GM23338 (cell line): ENCODE results near the gene QKI. TPM values are rescaled to one million over a fixed set of nuclear protein-coding genes. Genes with fewer than 3 reads are reported as not detected.

ENCODE experiments used
- ATAC-seq: fragments of 200-7000 bp; cut with Tn5 transposase; 3 replicates; pipeline ENCODE4 v1.9.1; 2020
- DNase-seq: peaks from one replicate; pipeline ENCODE4 v3.0.0-alpha.2; 2015; ENCODE audit warnings: low spot score
- H2AFZ ChIP-seq: fragments of 200-600 bp; sonication (generic); 2 replicates; pipeline ENCODE4 v1.8.0; 2016; ENCODE audit warnings: antibody characterized with exemption, mild to moderate bottlenecking, moderate library complexity
- H3F3A ChIP-seq: fragments of 200-600 bp; sonication (generic); replicated peaks from 2 replicates; pipeline ENCODE4 v1.8.0; 2017; ENCODE audit warnings: antibody characterized with exemption, mixed run types, low read depth
- H3K27ac ChIP-seq: fragments of 200-600 bp; sonication (generic); 2 replicates; pipeline ENCODE4 v1.6.1; 2016; ENCODE audit warnings: low read depth
- H3K27me3 ChIP-seq: fragments of 200-600 bp; sonication (generic); 2 replicates; pipeline ENCODE4 v1.8.0; 2016; ENCODE audit warnings: mild to moderate bottlenecking, mixed run types, moderate library complexity; ENCODE audit not compliant: insufficient read depth
- H3K36me3 ChIP-seq: fragments of 200-600 bp; sonication (generic); 2 replicates; pipeline ENCODE4 v1.8.0; 2016; ENCODE audit warnings: mild to moderate bottlenecking; ENCODE audit not compliant: insufficient read depth
- H3K4me1 ChIP-seq: fragments of 200-600 bp; sonication (generic); 2 replicates; pipeline ENCODE4 v1.8.0; 2016; ENCODE audit warnings: mild to moderate bottlenecking, moderate library complexity; ENCODE audit not compliant: insufficient read depth
- H3K4me2 ChIP-seq: fragments of 200-600 bp; sonication (generic); 2 replicates; pipeline ENCODE4 v1.7.1; 2017; ENCODE audit warnings: mixed run types
- H3K4me3 ChIP-seq: fragments of 200-600 bp; sonication (generic); 2 replicates; pipeline ENCODE4 v1.6.1; 2016; ENCODE audit warnings: mixed run types
- H3K79me2 ChIP-seq: fragments of 200-600 bp; sonication (generic); replicated peaks from 2 replicates; pipeline ENCODE4 v1.8.0; 2017; ENCODE audit warnings: mild to moderate bottlenecking; ENCODE audit not compliant: insufficient read depth
- H3K9me2 ChIP-seq: fragments of 200-600 bp; sonication (generic); 2 replicates; pipeline ENCODE4 v1.8.0; 2017; ENCODE audit not compliant: insufficient read depth
- H4K20me1 ChIP-seq: fragments of 200-600 bp; sonication (generic); replicated peaks from 2 replicates; pipeline ENCODE4 v1.8.0; 2017; ENCODE audit warnings: mild to moderate bottlenecking; ENCODE audit not compliant: insufficient read depth
- H3K27ac Mint-ChIP-seq: 2 replicates; pipeline ENCODE4 v1.8.0; 2020; ENCODE audit warnings: inconsistent platforms, mild to moderate bottlenecking, moderate library complexity, mixed read lengths
- H3K27me3 Mint-ChIP-seq: 3 replicates; pipeline ENCODE4 v1.8.0; 2022; ENCODE audit warnings: low read depth, mild to moderate bottlenecking, moderate library complexity, mixed read lengths, inconsistent platforms; ENCODE audit not compliant: insufficient read depth, poor library complexity
- H3K36me3 Mint-ChIP-seq: 3 replicates; pipeline ENCODE4 v1.8.0; 2021; ENCODE audit warnings: low read depth, mild to moderate bottlenecking, inconsistent platforms, moderate library complexity, mixed read lengths
- H3K4me1 Mint-ChIP-seq: 3 replicates; pipeline ENCODE4 v1.8.0; 2020; ENCODE audit warnings: mild to moderate bottlenecking, inconsistent platforms, mixed read lengths
- H3K4me3 Mint-ChIP-seq: 3 replicates; pipeline ENCODE4 v1.8.0; 2021; ENCODE audit warnings: moderate library complexity, mild to moderate bottlenecking, inconsistent platforms, mixed read lengths
- H3K9me3 Mint-ChIP-seq: 3 replicates; pipeline ENCODE4 v1.8.0; 2020; ENCODE audit warnings: moderate library complexity, mild to moderate bottlenecking, inconsistent platforms, mixed read lengths
- CREB1 ChIP-seq: fragments of 250-450 bp; sonication (Bioruptor Pico); IDR thresholded peaks from 2 replicates; pipeline ENCODE4 v1.5.0; 2020; ENCODE audit warnings: low read depth, mild to moderate bottlenecking, moderate library complexity
- EZH2 ChIP-seq: fragments of 200-600 bp; sonication (generic); IDR thresholded peaks from one replicate; pipeline ENCODE4 v1.8.0; 2017; ENCODE audit warnings: antibody characterized with exemption, mild to moderate bottlenecking, low read depth; ENCODE audit not compliant: unreplicated experiment
- EZH2phosphoT487 ChIP-seq: fragments of 200-600 bp; sonication (generic); IDR thresholded peaks from one replicate; pipeline ENCODE4 v1.8.1; 2018; ENCODE audit warnings: antibody characterized with exemption; ENCODE audit not compliant: unreplicated experiment
- JUNB ChIP-seq: IDR thresholded peaks from one replicate; pipeline ENCODE4 v1.6.1; 2016; ENCODE audit warnings: antibody characterized with exemption; ENCODE audit not compliant: unreplicated experiment
- NANOG ChIP-seq: IDR thresholded peaks from 2 replicates; pipeline ENCODE4 v1.6.1; 2016; ENCODE audit warnings: antibody characterized with exemption, borderline replicate concordance
- POLR2AphosphoS5 ChIP-seq: IDR thresholded peaks from 2 replicates; pipeline ENCODE4 v1.6.1; 2016; ENCODE audit warnings: antibody characterized with exemption, low read depth
- STAT1 ChIP-seq: IDR thresholded peaks from one replicate; pipeline ENCODE4 v1.6.1; 2016; ENCODE audit warnings: antibody characterized with exemption; ENCODE audit not compliant: unreplicated experiment
- ZNF114 ChIP-seq: fragments of 250-450 bp; sonication (Bioruptor Pico); IDR thresholded peaks from 2 replicates; pipeline ENCODE4 v1.5.0; 2020; ENCODE audit warnings: mild to moderate bottlenecking, moderate library complexity
- ZNF331 ChIP-seq: fragments of 250-450 bp; sonication (Bioruptor Pico); IDR thresholded peaks from 2 replicates; pipeline ENCODE4 v1.5.0; 2020; ENCODE audit warnings: low read depth, mild to moderate bottlenecking, moderate library complexity
- polyA plus RNA-seq: library from polyadenylated mRNA; unstranded; fragments of >200 nt; fragmentation: Nextera tagmentation; extraction: Ambion mirVana; gene quantifications from 2 replicates; pipeline ENCODE4 v1.2.1, GENCODE V29; 2016
- total RNA-seq: library from RNA; depleted of rRNA; stranded (reverse); fragments of >200 nt; shearing (Covaris generic); gene quantifications from 2 replicates; pipeline ENCODE4 v1.2.3, GENCODE V29; 2014
- TF ChIP-seq, protein P1 (sequence below): IDR thresholded peaks from 2 replicates; pipeline ENCODE4 v1.6.1; 2016; ENCODE audit warnings: antibody characterized with exemption
- TF ChIP-seq, protein P2 (sequence below), 2 experiments: fragments of 200-600 bp in 1 of 2; sonication (generic) in 1 of 2; conservative IDR thresholded peaks; 2 replicates each; pipeline versions ENCODE4 v1.5.1 to v1.6.1; 2016 to 2017; ENCODE audit warnings: antibody characterized with exemption in 2 of 2, low read depth in 2 of 2, mild to moderate bottlenecking in 2 of 2, moderate library complexity in 1 of 2
- TF ChIP-seq, protein P3 (sequence below): fragments of 250-450 bp; sonication (Bioruptor Pico); IDR thresholded peaks from 2 replicates; pipeline ENCODE4 v1.5.0; 2020; ENCODE audit warnings: mild to moderate bottlenecking, moderate library complexity
- TF ChIP-seq, protein P4 (sequence below): IDR thresholded peaks from one replicate; pipeline ENCODE4 v1.6.1; 2018; ENCODE audit warnings: antibody characterized with exemption; ENCODE audit not compliant: unreplicated experiment

QKI gene
- total and polyA plus RNA-seq, 2 experiments from 2014 or later = 60.8 to 159 TPM

DNA sequence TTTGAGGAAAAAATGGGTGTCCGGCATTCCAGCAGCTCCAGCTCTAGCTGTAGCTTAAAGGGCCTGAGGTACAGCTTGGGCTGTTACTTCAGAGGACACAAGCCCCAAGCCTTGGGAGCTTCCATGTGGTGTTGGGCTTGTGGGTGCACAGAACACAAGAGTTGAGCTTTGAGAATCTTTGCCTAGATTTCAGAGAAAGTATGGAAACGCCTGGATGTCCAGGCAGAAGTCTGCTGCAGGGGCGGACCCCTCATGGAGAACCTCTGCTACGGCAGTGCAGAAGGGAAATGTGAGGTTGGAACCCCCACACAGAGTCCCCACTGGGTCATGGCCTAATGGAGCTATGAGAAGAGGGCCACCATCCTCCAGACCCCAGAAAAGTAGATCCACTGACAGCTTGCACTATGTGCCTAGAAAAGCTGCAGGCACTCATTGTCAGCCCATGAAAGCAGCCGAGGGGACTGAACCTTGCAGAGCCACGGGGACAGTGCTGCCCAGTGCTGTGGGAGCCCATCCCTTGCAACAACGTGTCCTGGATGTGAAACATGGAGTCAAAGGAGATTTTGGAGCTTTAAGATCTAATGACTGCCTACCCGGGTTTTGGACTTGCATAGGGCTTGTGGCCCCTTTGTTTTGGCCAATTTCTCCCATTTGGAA, 90.6 kb downstream of the QKI start:
- Mint-ChIP-seq H3K36me3 (peaks cover 61% of the 10 kb centered on the region), H3K27me3 (peaks cover 9% of the 10 kb centered on the region), H3K9me3 (peaks cover 54% of the 10 kb centered on the region), H3K4me3 (no peak overlapping the region), H3K27ac (no peak overlapping the region), H3K4me1 (no peaks in the 10 kb centered on the region; the same call in 2 of the 3 replicates)
- Histone ChIP-seq H3F3A (no peaks in the 10 kb centered on the region), H3K27me3 (no peaks in the 10 kb centered on the region), H4K20me1 (peaks cover 8% of the 10 kb centered on the region), H3K4me1 (no peaks in the 10 kb centered on the region; the same call in 1 of the 2 replicates), H3K4me2 (no peak overlapping the region), H3K4me3 (no peak overlapping the region), H3K27ac (no peak overlapping the region), H2AFZ (no peak overlapping the region), H3K9me2 (no peaks in the 10 kb centered on the region; the same call in 1 of the 2 replicates), H3K36me3 (no peaks in the 10 kb centered on the region), H3K79me2 (peaks cover 93% of the 10 kb centered on the region)
- no peak for DNase-seq
- TF ChIP-seq, protein P1, sequence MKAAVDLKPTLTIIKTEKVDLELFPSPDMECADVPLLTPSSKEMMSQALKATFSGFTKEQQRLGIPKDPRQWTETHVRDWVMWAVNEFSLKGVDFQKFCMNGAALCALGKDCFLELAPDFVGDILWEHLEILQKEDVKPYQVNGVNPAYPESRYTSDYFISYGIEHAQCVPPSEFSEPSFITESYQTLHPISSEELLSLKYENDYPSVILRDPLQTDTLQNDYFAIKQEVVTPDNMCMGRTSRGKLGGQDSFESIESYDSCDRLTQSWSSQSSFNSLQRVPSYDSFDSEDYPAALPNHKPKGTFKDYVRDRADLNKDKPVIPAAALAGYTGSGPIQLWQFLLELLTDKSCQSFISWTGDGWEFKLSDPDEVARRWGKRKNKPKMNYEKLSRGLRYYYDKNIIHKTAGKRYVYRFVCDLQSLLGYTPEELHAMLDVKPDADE = no peak
- TF ChIP-seq STAT1 (no peak), JUNB (no peak), NANOG (no peak), CREB1 (CRISPR knock-in tag) (no peak), ZNF114 (no peak), POLR2AphosphoS5 (no peak), EZH2phosphoT487 (no peak), ZNF331 (CRISPR knock-in tag) (no peak), EZH2 (no peak)
- TF ChIP-seq, protein P2, sequence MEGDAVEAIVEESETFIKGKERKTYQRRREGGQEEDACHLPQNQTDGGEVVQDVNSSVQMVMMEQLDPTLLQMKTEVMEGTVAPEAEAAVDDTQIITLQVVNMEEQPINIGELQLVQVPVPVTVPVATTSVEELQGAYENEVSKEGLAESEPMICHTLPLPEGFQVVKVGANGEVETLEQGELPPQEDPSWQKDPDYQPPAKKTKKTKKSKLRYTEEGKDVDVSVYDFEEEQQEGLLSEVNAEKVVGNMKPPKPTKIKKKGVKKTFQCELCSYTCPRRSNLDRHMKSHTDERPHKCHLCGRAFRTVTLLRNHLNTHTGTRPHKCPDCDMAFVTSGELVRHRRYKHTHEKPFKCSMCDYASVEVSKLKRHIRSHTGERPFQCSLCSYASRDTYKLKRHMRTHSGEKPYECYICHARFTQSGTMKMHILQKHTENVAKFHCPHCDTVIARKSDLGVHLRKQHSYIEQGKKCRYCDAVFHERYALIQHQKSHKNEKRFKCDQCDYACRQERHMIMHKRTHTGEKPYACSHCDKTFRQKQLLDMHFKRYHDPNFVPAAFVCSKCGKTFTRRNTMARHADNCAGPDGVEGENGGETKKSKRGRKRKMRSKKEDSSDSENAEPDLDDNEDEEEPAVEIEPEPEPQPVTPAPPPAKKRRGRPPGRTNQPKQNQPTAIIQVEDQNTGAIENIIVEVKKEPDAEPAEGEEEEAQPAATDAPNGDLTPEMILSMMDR (conservative IDR thresholded peaks at IDR 0.05; ENCODE audit: low read depth in 2 of 2) = no peak
- TF ChIP-seq, protein P3, sequence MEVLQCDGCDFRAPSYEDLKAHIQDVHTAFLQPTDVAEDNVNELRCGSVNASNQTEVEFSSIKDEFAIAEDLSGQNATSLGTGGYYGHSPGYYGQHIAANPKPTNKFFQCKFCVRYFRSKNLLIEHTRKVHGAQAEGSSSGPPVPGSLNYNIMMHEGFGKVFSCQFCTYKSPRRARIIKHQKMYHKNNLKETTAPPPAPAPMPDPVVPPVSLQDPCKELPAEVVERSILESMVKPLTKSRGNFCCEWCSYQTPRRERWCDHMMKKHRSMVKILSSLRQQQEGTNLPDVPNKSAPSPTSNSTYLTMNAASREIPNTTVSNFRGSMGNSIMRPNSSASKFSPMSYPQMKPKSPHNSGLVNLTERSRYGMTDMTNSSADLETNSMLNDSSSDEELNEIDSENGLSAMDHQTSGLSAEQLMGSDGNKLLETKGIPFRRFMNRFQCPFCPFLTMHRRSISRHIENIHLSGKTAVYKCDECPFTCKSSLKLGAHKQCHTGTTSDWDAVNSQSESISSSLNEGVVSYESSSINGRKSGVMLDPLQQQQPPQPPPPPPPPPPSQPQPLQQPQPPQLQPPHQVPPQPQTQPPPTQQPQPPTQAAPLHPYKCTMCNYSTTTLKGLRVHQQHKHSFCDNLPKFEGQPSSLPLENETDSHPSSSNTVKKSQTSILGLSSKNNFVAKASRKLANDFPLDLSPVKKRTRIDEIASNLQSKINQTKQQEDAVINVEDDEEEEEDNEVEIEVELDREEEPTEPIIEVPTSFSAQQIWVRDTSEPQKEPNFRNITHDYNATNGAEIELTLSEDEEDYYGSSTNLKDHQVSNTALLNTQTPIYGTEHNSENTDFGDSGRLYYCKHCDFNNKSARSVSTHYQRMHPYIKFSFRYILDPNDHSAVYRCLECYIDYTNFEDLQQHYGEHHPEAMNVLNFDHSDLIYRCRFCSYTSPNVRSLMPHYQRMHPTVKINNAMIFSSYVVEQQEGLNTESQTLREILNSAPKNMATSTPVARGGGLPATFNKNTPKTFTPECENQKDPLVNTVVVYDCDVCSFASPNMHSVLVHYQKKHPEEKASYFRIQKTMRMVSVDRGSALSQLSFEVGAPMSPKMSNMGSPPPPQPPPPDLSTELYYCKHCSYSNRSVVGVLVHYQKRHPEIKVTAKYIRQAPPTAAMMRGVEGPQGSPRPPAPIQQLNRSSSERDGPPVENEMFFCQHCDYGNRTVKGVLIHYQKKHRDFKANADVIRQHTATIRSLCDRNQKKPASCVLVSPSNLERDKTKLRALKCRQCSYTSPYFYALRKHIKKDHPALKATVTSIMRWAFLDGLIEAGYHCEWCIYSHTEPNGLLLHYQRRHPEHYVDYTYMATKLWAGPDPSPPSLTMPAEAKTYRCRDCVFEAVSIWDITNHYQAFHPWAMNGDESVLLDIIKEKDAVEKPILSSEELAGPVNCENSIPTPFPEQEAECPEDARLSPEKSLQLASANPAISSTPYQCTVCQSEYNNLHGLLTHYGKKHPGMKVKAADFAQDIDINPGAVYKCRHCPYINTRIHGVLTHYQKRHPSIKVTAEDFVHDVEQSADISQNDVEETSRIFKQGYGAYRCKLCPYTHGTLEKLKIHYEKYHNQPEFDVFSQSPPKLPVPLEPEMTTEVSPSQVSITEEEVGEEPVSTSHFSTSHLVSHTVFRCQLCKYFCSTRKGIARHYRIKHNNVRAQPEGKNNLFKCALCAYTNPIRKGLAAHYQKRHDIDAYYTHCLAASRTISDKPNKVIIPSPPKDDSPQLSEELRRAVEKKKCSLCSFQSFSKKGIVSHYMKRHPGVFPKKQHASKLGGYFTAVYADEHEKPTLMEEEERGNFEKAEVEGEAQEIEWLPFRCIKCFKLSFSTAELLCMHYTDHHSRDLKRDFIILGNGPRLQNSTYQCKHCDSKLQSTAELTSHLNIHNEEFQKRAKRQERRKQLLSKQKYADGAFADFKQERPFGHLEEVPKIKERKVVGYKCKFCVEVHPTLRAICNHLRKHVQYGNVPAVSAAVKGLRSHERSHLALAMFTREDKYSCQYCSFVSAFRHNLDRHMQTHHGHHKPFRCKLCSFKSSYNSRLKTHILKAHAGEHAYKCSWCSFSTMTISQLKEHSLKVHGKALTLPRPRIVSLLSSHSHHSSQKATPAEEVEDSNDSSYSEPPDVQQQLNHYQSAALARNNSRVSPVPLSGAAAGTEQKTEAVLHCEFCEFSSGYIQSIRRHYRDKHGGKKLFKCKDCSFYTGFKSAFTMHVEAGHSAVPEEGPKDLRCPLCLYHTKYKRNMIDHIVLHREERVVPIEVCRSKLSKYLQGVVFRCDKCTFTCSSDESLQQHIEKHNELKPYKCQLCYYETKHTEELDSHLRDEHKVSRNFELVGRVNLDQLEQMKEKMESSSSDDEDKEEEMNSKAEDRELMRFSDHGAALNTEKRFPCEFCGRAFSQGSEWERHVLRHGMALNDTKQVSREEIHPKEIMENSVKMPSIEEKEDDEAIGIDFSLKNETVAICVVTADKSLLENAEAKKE (CRISPR knock-in tag) = no peak
- TF ChIP-seq, protein P4, sequence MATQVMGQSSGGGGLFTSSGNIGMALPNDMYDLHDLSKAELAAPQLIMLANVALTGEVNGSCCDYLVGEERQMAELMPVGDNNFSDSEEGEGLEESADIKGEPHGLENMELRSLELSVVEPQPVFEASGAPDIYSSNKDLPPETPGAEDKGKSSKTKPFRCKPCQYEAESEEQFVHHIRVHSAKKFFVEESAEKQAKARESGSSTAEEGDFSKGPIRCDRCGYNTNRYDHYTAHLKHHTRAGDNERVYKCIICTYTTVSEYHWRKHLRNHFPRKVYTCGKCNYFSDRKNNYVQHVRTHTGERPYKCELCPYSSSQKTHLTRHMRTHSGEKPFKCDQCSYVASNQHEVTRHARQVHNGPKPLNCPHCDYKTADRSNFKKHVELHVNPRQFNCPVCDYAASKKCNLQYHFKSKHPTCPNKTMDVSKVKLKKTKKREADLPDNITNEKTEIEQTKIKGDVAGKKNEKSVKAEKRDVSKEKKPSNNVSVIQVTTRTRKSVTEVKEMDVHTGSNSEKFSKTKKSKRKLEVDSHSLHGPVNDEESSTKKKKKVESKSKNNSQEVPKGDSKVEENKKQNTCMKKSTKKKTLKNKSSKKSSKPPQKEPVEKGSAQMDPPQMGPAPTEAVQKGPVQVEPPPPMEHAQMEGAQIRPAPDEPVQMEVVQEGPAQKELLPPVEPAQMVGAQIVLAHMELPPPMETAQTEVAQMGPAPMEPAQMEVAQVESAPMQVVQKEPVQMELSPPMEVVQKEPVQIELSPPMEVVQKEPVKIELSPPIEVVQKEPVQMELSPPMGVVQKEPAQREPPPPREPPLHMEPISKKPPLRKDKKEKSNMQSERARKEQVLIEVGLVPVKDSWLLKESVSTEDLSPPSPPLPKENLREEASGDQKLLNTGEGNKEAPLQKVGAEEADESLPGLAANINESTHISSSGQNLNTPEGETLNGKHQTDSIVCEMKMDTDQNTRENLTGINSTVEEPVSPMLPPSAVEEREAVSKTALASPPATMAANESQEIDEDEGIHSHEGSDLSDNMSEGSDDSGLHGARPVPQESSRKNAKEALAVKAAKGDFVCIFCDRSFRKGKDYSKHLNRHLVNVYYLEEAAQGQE = no peak
- no peak for ATAC-seq
